ENCODE measurements around the gene MAP3K1.
A peak's percentile ranks its signal among the peaks of the same experiment; 100 is the strongest.

The MAP3K1 gene

GRCh38 chr5:56862909-56863308 is 47.6 kb downstream of the MAP3K1 start:
- TF ChIP-seq, protein P1, sequence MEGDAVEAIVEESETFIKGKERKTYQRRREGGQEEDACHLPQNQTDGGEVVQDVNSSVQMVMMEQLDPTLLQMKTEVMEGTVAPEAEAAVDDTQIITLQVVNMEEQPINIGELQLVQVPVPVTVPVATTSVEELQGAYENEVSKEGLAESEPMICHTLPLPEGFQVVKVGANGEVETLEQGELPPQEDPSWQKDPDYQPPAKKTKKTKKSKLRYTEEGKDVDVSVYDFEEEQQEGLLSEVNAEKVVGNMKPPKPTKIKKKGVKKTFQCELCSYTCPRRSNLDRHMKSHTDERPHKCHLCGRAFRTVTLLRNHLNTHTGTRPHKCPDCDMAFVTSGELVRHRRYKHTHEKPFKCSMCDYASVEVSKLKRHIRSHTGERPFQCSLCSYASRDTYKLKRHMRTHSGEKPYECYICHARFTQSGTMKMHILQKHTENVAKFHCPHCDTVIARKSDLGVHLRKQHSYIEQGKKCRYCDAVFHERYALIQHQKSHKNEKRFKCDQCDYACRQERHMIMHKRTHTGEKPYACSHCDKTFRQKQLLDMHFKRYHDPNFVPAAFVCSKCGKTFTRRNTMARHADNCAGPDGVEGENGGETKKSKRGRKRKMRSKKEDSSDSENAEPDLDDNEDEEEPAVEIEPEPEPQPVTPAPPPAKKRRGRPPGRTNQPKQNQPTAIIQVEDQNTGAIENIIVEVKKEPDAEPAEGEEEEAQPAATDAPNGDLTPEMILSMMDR (conservative IDR thresholded peaks at IDR 0.05; ENCODE audit: control insufficient read depth, insufficient read depth, low read depth, low read length) = no peak
- DNase-seq (ENCODE audit: low read depth) = no peak
- H3K4me3 ChIP-seq (ENCODE audit: control insufficient read depth, low read depth, low read length) = no peak overlapping the region

DNA sequence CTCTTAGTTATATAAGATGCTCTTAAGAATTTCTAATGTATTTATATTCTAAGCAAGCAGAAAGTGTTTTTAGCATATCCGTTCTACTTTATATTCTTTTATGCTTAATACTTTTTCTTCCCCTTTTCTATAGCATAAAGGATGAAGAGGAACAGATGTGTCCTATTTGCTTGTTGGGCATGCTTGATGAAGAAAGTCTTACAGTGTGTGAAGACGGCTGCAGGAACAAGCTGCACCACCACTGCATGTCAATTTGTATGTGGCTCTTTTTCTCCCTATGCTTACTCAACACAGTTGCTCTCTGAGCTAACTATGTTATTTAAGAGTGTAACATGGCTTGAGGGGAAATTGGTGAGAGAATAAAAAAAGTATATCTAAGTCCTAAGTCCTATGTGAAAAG is 56.4 kb downstream of the MAP3K1 start:
- TF ChIP-seq, protein P1 (conservative IDR thresholded peaks at IDR 0.05; ENCODE audit: control insufficient read depth, insufficient read depth, low read depth, low read length) = no peak
- no peak for DNase-seq (ENCODE audit: low read depth)
- H3K4me3 ChIP-seq (ENCODE audit: control insufficient read depth, low read depth, low read length) = no peak overlapping the region

- TF ChIP-seq, protein P1 (conservative IDR thresholded peaks at IDR 0.05; ENCODE audit: control insufficient read depth, insufficient read depth, low read depth, low read length) = no peak
- H3K4me3 ChIP-seq (ENCODE audit: control insufficient read depth, low read depth, low read length) = no peak overlapping the region
- no peak for DNase-seq (ENCODE audit: low read depth)
Observed at GRCh38 chr5:56873056-56873455, 57.7 kb downstream of the MAP3K1 start.

GRCh38 chr5:56876327-56876726 is 61.0 kb downstream of the MAP3K1 start:
- H3K4me3 ChIP-seq (ENCODE audit: control insufficient read depth, low read depth, low read length) = no peak overlapping the region
- TF ChIP-seq, protein P1 (conservative IDR thresholded peaks at IDR 0.05; ENCODE audit: control insufficient read depth, insufficient read depth, low read depth, low read length) = no peak
- DNase-seq (ENCODE audit: low read depth) = peak; percentile 63

DNA sequence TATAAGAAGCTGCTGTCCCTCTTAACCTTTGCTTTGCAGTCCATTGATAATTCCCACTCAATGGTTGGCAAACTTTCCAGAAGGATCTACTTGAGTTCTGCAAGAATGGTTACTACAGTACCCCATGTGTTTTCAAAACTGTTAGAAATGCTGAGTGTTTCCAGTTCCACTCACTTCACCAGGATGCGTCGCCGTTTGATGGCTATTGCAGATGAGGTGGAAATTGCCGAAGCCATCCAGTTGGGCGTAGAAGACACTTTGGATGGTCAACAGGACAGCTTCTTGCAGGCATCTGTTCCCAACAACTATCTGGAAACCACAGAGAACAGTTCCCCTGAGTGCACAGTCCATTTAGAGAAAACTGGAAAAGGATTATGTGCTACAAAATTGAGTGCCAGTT is 66.2 kb downstream of the MAP3K1 start:
- no peak overlapping the region for H3K4me3 ChIP-seq (ENCODE audit: control insufficient read depth, low read depth, low read length)
- no peak for DNase-seq (ENCODE audit: low read depth)
- TF ChIP-seq, protein P1 (conservative IDR thresholded peaks at IDR 0.05; ENCODE audit: control insufficient read depth, insufficient read depth, low read depth, low read length) = no peak

- no peak overlapping the region for H3K4me3 ChIP-seq (ENCODE audit: control insufficient read depth, low read depth, low read length)
- DNase-seq (ENCODE audit: low read depth) = no peak
- TF ChIP-seq, protein P1 (conservative IDR thresholded peaks at IDR 0.05; ENCODE audit: control insufficient read depth, insufficient read depth, low read depth, low read length) = no peak
Observed at GRCh38 chr5:56893251-56893951, 78.1 kb downstream of the MAP3K1 start.

Measured in fibroblast of mammary gland (primary cell).